Ovary (tissue), 3 donors: ENCODE results near the gene CGNL1.

ENCODE experiments used
- EP300 ChIP-seq: sonication (generic); formaldehyde crosslinking; IDR thresholded peaks from one replicate; pipeline ENCODE4 v1.6.1; 2017; ENCODE audit warnings: antibody characterized with exemption
- POLR2A ChIP-seq: fragments of 450-650 bp; IDR thresholded peaks from one replicate; pipeline ENCODE4 v1.6.1; 2017; ENCODE audit warnings: antibody characterized with exemption, mild to moderate bottlenecking, moderate library complexity
- TF ChIP-seq, protein P1 (sequence below), 3 donors: fragments of 450-650 bp in 2 of 3; fragments of 200-600 bp in 1 of 3; IDR thresholded peaks; one replicate each; pipeline versions ENCODE4 v1.5.1 to v1.8.0; 2016 to 2022; ENCODE audit warnings: antibody characterized with exemption in 3 of 3, mild to moderate bottlenecking in 1 of 3
- donor health status: DM: no; HTN: no; CAD: no.

DNA sequence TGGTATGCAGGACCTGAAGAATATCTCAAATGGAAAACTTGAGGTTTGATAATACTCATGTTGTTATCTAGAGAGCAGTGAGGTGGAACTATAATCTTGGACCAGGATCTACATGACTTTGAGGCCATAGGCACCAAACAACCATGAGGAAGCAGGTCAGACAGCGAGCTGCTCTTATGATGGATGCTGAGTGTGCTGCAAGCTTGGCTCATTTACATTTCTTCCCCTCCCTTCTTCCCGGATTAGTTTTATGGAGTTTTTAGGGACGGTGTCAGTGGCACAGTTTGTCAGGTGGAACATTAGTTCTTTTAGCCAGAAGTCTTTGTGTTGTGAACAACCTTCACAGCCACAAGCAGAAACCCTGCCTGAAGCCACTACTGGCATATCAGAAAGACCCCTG, 207.4 kb downstream of the CGNL1 start:
- TF ChIP-seq POLR2A (no peak), EP300 (no peak)
- TF ChIP-seq, protein P1, sequence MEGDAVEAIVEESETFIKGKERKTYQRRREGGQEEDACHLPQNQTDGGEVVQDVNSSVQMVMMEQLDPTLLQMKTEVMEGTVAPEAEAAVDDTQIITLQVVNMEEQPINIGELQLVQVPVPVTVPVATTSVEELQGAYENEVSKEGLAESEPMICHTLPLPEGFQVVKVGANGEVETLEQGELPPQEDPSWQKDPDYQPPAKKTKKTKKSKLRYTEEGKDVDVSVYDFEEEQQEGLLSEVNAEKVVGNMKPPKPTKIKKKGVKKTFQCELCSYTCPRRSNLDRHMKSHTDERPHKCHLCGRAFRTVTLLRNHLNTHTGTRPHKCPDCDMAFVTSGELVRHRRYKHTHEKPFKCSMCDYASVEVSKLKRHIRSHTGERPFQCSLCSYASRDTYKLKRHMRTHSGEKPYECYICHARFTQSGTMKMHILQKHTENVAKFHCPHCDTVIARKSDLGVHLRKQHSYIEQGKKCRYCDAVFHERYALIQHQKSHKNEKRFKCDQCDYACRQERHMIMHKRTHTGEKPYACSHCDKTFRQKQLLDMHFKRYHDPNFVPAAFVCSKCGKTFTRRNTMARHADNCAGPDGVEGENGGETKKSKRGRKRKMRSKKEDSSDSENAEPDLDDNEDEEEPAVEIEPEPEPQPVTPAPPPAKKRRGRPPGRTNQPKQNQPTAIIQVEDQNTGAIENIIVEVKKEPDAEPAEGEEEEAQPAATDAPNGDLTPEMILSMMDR (IDR thresholded peaks at IDR 0.05): no peak
